ENCODE data around the gene GRIFIN.
"Not testable (repeated sequence)": the region's sequence is repeated elsewhere in the genome, so short reads cannot be mapped to it uniquely, and the experiment has no call there.

The GRIFIN gene

DNA sequence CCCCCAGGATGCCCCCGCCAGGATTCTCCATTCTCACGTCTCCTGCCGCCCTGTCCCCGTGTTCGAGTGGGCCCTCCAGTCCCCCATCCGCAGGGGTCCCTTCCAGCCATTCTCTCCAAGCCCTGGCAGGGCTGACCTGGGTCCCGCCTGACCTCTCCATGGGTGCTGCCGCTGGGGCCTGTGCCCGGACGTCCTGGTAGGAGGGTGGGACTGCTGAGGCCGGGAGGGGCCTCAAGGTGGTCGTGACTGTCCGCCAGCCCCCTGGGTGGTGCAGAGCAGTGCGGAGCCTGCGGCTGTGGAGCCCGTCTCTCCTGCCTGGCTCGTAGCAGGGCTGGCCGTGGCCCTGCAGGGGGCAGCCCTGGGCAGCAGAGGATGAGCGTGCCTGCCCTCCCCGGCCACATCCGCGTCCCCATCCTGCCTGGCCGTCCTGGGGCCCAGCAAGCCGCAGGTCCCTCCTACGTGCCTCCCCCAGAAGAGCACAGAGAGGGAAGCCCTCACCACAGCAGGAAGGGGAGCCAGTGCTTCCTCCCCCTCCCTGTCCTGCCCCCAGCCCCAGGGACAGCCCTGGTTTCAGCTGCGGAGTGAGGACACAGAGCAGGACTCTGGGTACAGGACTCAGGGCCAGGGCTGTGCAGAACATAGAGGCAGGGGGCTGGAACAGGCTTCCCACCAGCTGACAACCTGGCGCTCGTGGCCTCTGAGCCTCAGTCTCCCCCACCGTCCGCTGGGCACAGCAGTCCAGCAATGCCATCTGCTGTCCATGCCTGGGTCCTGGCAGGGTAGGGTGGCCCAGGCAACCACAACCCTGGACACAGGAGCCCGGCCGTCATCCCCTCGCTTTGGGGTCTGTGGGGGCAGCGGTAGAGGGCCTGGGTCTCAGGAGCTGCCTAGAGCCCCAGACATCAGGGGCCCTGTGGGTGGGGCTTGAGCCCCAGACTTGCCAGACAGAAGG, 1.5 kb upstream of the GRIFIN start:
- Histone ChIP-seq H3K36me3 (ENCODE audit: control insufficient read depth, insufficient read depth, low read length) (no peaks in the 10 kb centered on the region), H3K27ac (ENCODE audit: low read depth, low read length) (no peak overlapping the region), H3K4me1 (ENCODE audit: control insufficient read depth, insufficient read depth, low read length) (peaks cover 3% of the 10 kb centered on the region), H3K27me3 (ENCODE audit: control insufficient read depth, insufficient read depth, low read length) (no peaks in the 10 kb centered on the region), H3K4me3 (ENCODE audit: low read length) (no peak overlapping the region), H3K9ac (ENCODE audit: low read length) (no peak overlapping the region)

GRCh38 chr7:2476776-2477446, 713 bp upstream of the GRIFIN start:
- Histone ChIP-seq H3K27me3 (ENCODE audit: control insufficient read depth, insufficient read depth, low read length) (no peaks in the 10 kb centered on the region), H3K27ac (ENCODE audit: low read depth, low read length) (no peak overlapping the region), H3K9ac (ENCODE audit: low read length) (no peak overlapping the region), H3K4me1 (ENCODE audit: control insufficient read depth, insufficient read depth, low read length) (peaks cover 3% of the 10 kb centered on the region), H3K4me3 (ENCODE audit: low read length) (no peak overlapping the region), H3K36me3 (ENCODE audit: control insufficient read depth, insufficient read depth, low read length) (no peaks in the 10 kb centered on the region)

GRCh38 chr7:2475678-2476015, 551 bp downstream of the GRIFIN start:
- Histone ChIP-seq H3K36me3 (ENCODE audit: control insufficient read depth, insufficient read depth, low read length) (no peaks in the 10 kb centered on the region), H3K4me1 (ENCODE audit: control insufficient read depth, insufficient read depth, low read length) (peaks cover 3% of the 10 kb centered on the region), H3K27ac (ENCODE audit: low read depth, low read length) (no peak overlapping the region), H3K27me3 (ENCODE audit: control insufficient read depth, insufficient read depth, low read length) (no peaks in the 10 kb centered on the region), H3K4me3 (ENCODE audit: low read length) (no peak overlapping the region), H3K9ac (ENCODE audit: low read length) (no peak overlapping the region)

DNA sequence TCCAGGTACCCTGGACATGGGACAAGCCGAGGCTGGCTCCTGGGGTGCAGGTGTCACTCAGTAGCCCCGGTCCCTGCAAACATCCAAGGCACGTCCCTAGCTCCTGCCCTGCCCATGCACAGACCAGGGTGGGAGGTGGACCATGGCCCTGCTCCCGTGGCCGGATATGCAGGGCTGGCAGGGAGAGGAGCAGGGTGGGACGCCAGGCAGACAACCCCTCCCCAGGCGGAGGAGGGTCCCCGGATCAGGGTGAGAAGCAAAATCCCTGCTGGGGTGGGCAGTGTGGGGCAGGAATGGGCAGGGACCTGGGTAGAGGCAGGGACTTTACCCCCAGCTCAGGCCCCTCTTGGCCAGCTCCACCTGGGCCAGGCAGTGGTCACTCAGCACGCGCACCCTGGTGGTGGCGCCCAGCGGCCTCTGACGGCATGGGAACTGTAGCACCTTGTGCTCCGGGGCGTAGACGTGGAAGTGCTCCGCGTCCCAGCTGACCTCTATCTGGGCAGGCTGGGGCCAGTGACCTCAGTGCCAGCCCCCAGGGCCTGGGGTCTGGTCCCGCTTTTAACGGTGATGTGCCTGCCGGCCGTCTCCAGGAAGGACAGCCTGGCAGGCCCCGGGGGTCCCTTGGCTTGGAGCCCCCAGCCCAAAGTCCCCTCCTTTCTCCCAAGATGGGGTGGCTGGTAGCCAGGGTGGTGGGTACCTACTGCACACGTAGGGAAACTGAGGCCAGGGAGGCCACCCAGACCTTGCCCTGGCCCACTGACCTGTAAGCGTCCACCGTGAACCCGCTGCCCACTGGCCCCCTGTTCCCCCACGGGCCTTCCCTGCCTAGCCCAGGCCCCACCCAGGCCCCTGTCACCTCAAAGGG, 1.2 kb downstream of the GRIFIN start:
- no peak overlapping the region for H3K27ac ChIP-seq (ENCODE audit: low read depth, low read length)
- H3K36me3 ChIP-seq (ENCODE audit: control insufficient read depth, insufficient read depth, low read length): no peaks in the 10 kb centered on the region
- H3K27me3 ChIP-seq (ENCODE audit: control insufficient read depth, insufficient read depth, low read length): peaks cover 1% of the 10 kb centered on the region
- H3K9ac ChIP-seq (ENCODE audit: low read length): no peak overlapping the region
- H3K4me1 ChIP-seq (ENCODE audit: control insufficient read depth, insufficient read depth, low read length): peaks cover 3% of the 10 kb centered on the region
- no peak overlapping the region for H3K4me3 ChIP-seq (ENCODE audit: low read length)

DNA sequence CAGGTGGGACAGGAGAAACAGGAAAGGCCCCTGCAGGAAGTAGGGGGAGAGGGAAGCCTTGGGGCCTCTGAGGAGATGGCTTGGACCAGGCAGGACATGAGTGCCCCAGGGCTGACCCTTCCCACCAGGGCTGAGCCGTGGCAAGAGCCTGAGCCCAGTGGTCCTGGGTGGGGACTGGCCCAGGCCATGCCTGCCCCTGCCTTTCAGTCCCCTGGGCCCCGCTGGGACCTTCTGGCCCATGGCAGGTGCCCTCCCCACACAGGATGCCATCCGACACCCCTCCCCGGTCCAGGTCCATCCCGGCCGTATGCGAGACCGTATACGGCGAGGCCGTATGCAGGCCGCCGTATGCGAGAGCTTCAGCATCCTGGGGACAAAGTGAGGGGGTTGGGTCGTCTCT, 2.0 kb downstream of the GRIFIN start:
- H3K4me1 ChIP-seq (ENCODE audit: control insufficient read depth, insufficient read depth, low read length): peaks cover 3% of the 10 kb centered on the region
- peaks cover 4% of the 10 kb centered on the region for H3K27me3 ChIP-seq (ENCODE audit: control insufficient read depth, insufficient read depth, low read length)
- no peak overlapping the region for H3K27ac ChIP-seq (ENCODE audit: low read depth, low read length)
- H3K4me3 ChIP-seq (ENCODE audit: low read length): no peak overlapping the region
- H3K36me3 ChIP-seq (ENCODE audit: control insufficient read depth, insufficient read depth, low read length): no peaks in the 10 kb centered on the region
- H3K9ac ChIP-seq (ENCODE audit: low read length): no peak overlapping the region

DNA sequence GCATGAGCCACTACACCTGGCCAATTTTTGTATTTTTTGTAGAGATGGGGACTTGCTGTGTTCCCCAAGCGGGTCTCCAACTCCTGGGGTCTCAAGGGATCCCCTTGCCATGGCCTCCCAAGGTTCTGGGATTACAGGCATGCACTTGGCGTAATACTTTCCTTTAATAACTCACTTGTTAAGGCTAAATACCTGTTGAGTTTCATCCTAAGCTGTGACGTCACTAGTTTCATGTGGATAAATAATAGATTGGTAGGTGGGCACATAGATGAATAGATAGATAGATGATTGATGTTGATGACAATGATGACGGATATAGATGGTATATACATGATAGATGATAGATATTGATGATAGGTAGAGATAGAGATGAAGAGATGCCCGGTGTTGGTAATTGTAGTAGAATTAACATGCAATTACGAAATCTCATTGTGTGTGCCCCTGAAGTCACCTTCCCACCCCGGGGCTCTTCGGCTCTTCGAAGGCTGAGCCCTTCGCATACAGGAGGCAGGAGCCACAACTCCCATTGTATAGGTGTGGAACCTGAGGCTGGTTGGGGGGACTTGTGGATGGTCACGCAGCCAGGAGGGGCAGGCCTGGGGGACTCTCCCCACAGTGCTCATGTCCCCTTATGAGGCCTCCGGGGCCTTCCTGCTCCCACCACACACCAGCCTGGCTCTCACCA, 2.6 kb downstream of the GRIFIN start:
- Histone ChIP-seq H3K4me1 (ENCODE audit: control insufficient read depth, insufficient read depth, low read length) (peaks cover 2% of the 10 kb centered on the region), H3K27me3 (ENCODE audit: control insufficient read depth, insufficient read depth, low read length) (peaks cover 4% of the 10 kb centered on the region), H3K27ac (ENCODE audit: low read depth, low read length) (no peak overlapping the region), H3K4me3 (ENCODE audit: low read length) (no peak overlapping the region), H3K36me3 (ENCODE audit: control insufficient read depth, insufficient read depth, low read length) (no peaks in the 10 kb centered on the region), H3K9ac (ENCODE audit: low read length) (no peak overlapping the region)

DNA sequence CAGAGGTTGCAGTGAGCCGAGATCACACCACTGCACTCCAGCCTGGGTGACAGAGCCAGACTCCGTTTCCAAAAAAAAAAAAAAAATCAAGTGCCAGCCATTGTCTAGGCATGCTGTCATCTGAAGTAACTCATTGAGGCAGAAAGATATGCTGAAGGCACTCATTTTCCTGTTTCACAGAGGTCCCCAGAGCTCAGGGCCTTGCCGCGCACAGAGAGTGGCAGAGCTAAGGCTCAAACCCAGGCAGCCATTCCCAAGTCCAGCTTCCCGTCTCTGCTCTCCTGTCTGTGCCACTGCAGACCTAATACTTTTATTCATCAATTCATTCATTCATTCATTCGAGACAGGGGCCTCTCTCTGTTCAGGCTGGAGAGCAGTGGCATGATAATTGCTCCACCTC, 3.5 kb downstream of the GRIFIN start:
- Histone ChIP-seq H3K27ac (ENCODE audit: low read depth, low read length) (no peak overlapping the region), H3K4me1 (ENCODE audit: control insufficient read depth, insufficient read depth, low read length) (no peaks in the 10 kb centered on the region), H3K27me3 (ENCODE audit: control insufficient read depth, insufficient read depth, low read length) (peaks cover 4% of the 10 kb centered on the region), H3K36me3 (ENCODE audit: control insufficient read depth, insufficient read depth, low read length) (no peaks in the 10 kb centered on the region), H3K9ac (ENCODE audit: low read length) (no peak overlapping the region), H3K4me3 (ENCODE audit: low read length) (no peak overlapping the region)

DNA sequence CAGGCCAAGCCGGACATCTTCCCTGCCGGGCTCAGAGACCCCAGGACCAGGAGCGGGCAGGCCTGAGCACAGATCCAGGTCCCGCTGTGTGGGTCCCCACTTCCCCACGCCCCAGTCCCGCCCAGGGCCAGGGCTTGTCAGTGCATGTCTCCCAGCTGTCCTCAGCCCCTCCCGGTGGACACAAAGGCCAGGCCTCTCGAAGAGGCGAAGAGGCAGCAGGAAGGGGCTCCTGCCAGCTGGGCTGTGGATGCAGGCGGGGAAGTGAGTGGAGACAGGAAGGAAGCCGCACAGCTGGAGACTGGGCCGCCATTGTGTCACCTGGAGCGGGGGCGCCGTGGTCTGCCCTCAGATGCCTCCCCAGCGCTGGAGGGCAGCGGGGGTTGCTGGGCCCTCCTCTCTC, 4.8 kb downstream of the GRIFIN start:
- Histone ChIP-seq H3K27ac (ENCODE audit: low read depth, low read length) (no peak overlapping the region), H3K36me3 (ENCODE audit: control insufficient read depth, insufficient read depth, low read length) (no peaks in the 10 kb centered on the region), H3K4me1 (ENCODE audit: control insufficient read depth, insufficient read depth, low read length) (no peaks in the 10 kb centered on the region), H3K4me3 (ENCODE audit: low read length) (no peak overlapping the region), H3K27me3 (ENCODE audit: control insufficient read depth, insufficient read depth, low read length) (peaks cover 4% of the 10 kb centered on the region), H3K9ac (ENCODE audit: low read length) (no peak overlapping the region)

DNA sequence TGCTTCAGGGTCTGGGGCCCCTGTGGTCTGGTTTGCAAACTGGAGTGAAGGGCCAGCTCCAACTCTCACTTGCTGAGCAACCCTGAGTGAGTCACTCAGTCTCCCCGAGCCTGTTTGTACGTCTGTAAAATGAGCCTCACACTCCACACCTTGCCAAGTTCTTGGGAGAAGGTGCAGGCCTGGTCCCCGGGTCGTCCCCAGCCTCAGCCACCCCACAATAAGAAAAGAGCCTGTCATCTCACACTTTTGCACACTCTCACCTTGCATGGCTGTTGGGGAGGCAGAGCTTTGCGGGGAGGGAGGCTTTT, 5.2 kb downstream of the GRIFIN start:
- no peak overlapping the region for H3K4me3 ChIP-seq (ENCODE audit: low read length)
- no peaks in the 10 kb centered on the region for H3K4me1 ChIP-seq (ENCODE audit: control insufficient read depth, insufficient read depth, low read length)
- peaks cover 4% of the 10 kb centered on the region for H3K27me3 ChIP-seq (ENCODE audit: control insufficient read depth, insufficient read depth, low read length)
- H3K9ac ChIP-seq (ENCODE audit: low read length): no peak overlapping the region
- no peak overlapping the region for H3K27ac ChIP-seq (ENCODE audit: low read depth, low read length)
- H3K36me3 ChIP-seq (ENCODE audit: control insufficient read depth, insufficient read depth, low read length): no peaks in the 10 kb centered on the region

DNA sequence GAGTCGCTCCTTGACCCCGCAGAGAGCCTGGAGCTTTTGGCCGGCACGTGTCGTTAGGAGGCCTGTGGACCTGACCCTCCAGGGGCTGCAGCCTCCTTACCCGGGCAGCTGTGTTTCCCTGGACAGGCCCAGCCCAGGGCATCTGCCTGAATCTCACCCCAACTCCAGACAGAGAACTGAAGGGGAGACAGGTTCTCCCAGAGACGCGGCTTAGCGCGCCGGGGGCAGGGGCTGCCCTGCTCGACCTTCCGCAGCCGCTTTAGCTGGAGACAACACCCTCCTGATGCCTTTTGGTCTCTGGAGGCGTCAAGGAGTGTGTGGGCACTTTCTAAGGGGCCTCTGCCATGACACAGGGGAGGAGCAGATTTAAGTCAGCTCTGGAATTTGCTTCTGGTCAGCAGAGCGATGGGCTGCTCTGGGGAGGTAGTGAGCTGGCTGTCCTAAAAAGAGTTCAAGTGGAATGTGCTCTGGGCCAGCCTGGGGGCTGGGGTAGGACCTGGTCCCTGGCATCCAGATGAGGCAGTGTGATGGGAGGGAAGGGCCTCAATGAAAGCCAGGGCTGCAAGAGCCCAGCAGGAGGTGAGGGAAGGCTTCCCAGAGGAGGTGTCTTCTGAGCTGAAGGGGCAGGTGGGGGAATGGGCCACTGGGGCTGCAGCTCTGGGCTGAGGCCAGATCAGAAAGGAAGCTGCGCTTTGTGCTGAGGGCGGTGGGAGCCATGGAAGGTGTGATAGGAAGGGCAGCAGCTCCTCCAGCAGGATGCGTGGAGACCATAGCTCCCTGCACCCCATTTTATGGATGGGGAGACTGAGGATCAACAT, 5.8 kb downstream of the GRIFIN start:
- Histone ChIP-seq H3K27me3 (ENCODE audit: control insufficient read depth, insufficient read depth, low read length) (peaks cover 4% of the 10 kb centered on the region), H3K4me3 (ENCODE audit: low read length) (no peak overlapping the region), H3K9ac (ENCODE audit: low read length) (no peak overlapping the region), H3K36me3 (ENCODE audit: control insufficient read depth, insufficient read depth, low read length) (no peaks in the 10 kb centered on the region), H3K4me1 (ENCODE audit: control insufficient read depth, insufficient read depth, low read length) (no peaks in the 10 kb centered on the region), H3K27ac (ENCODE audit: low read depth, low read length) (no peak overlapping the region)

DNA sequence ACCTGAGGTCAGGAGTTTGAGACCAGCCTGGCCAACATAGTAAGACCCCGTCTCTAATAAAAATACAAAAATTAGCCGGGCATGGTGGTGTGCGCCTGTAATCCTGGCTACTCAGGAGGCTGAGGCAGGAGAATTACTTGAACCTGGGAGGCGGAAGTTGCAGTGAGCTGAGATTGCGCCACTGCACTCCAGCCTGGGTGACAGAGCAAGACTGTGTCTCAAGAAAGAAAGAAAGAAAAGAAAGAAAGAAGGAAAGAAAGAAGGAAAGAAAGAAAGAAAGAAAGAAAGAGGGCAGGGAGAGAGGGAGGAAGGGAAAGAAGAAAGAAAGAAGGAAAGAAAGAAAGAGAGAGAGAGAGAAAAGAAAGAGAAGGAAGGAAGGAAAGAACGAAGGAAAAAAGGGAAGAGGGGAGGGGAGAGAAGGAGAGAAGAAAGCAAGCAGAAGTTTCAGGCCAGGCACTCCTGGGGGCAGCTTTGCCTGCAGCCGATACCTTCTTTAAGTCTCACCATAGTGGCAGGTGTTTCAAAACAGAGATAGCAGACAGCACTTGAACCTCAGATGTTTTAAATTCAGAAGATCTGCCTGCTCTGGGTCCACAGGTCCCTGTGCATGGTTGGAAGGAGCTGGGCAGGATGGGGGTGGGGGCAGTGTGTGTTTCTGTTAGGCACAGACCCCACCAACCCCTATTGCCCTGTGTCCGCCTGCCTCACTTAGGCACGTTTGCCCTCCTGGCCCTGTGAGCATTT, 6.6 kb downstream of the GRIFIN start:
- not testable (repeated sequence) for H3K36me3 ChIP-seq (ENCODE audit: control insufficient read depth, insufficient read depth, low read length); H3K27me3 ChIP-seq (ENCODE audit: control insufficient read depth, insufficient read depth, low read length); H3K4me3 ChIP-seq (ENCODE audit: low read length); H3K27ac ChIP-seq (ENCODE audit: low read depth, low read length); H3K9ac ChIP-seq (ENCODE audit: low read length); H3K4me1 ChIP-seq (ENCODE audit: control insufficient read depth, insufficient read depth, low read length)
